Activated CD8-positive, alpha-beta T cell treated with anti-CD3 and anti-CD28 coated beads for 36 hours (primary cell): ENCODE results near the gene CENPP. TPM values are rescaled to one million over a fixed set of nuclear protein-coding genes. Genes with fewer than 3 reads are reported as not detected.

Experiments used
- ATAC-seq: fragments of 200-7000 bp; cut with Tn5 transposase; one replicate; pipeline ENCODE4 v1.10.0; 2021; ENCODE audit warnings: mild to moderate bottlenecking, moderate library complexity
- CTCF ChIA-PET: fragments of 350-600 bp; sonication (Branson Sonifier 250); formaldehyde crosslinking; loops from one replicate; lab custom pipeline; 2021; ENCODE audit warnings: antibody characterized with exemption; lab: Charles Lee
- POLR2A ChIA-PET: fragments of 350-600 bp; sonication (Branson Sonifier 250); formaldehyde crosslinking; loops from one replicate; lab custom pipeline; 2021; ENCODE audit warnings: antibody characterized with exemption; lab: Charles Lee
- DNase-seq: peaks from one replicate; pipeline ENCODE4 v3.0.0-alpha.2; 2020
- H3K27ac Mint-ChIP-seq: one replicate; pipeline ENCODE4 v1.8.0; 2021; ENCODE audit warnings: mild to moderate bottlenecking, mixed read lengths
- H3K27me3 Mint-ChIP-seq: one replicate; pipeline ENCODE4 v1.8.0; 2021; ENCODE audit warnings: mixed read lengths
- H3K36me3 Mint-ChIP-seq: one replicate; pipeline ENCODE4 v1.8.0; 2021; ENCODE audit warnings: low read depth, mixed read lengths
- H3K4me1 Mint-ChIP-seq: one replicate; pipeline ENCODE4 v1.8.0; 2021; ENCODE audit warnings: low read depth, mixed read lengths
- H3K4me3 Mint-ChIP-seq: one replicate; pipeline ENCODE4 v1.8.0; 2021; ENCODE audit warnings: mild to moderate bottlenecking, moderate library complexity, mixed read lengths
- H3K9me3 Mint-ChIP-seq: one replicate; pipeline ENCODE4 v1.8.0; 2021; ENCODE audit warnings: mixed read lengths
- CTCF ChIP-seq: fragments of 200-600 bp; IDR thresholded peaks from one replicate; pipeline ENCODE4 v1.8.0; 2022; ENCODE audit warnings: antibody characterized with exemption, mild to moderate bottlenecking
- intact Hi-C: fragments of 100-400 bp; cut with micrococcal nuclease; formaldehyde crosslinking; loops from one replicate; pipeline ENCODE4 v1.10.0; 2022
- total RNA-seq, 2 experiments: library from RNA; stranded (reverse); gene quantifications; one replicate each; pipeline ENCODE4 v1.2.3, GENCODE V29; 2021

Gene CENPP
- total RNA-seq, 2 experiments from 2014 or later = 22.5 to 28.7 TPM

DNA sequence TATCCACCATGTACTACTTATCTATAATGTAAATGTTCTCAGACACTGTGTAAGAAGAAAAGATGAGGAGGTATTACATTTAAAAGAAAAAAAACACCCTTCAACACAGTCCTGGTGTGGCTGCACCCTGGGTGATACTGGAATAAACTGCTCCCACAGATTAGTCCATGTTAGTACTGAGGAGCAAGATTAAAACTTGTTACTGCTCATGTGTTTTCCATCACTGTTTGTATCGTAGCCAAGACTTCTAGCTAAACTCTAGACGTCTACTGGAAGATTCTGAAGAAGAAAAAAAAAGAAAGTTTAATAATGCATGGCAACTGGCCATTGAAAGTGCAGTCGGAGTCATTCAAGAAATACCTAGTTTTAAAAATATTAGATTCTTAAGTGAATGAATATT is 156.6 kb downstream of the CENPP start, which contains the start of gene ASPN:
TSS of gene ASPN (minus strand) at position 178 of the 400 bp plus-strand sequence.
- no peak for DNase-seq
- no peak for TF ChIP-seq CTCF
- H3K4me1 Mint-ChIP-seq = peaks cover 5% of the 10 kb centered on the region
- ATAC-seq = no peak
- no peaks in the 10 kb centered on the region for H3K9me3 Mint-ChIP-seq
- ChIA-PET POLR2A (no interaction called here), CTCF (no interaction called here)
- H3K4me3 Mint-ChIP-seq = no peak within 1 kb of the TSS
- no peaks in the 10 kb centered on the region for H3K27me3 Mint-ChIP-seq
- no peak within 1 kb of the TSS for H3K27ac Mint-ChIP-seq
- intact Hi-C loops = no loop called here
- no peaks in the 10 kb centered on the region for H3K36me3 Mint-ChIP-seq

DNA sequence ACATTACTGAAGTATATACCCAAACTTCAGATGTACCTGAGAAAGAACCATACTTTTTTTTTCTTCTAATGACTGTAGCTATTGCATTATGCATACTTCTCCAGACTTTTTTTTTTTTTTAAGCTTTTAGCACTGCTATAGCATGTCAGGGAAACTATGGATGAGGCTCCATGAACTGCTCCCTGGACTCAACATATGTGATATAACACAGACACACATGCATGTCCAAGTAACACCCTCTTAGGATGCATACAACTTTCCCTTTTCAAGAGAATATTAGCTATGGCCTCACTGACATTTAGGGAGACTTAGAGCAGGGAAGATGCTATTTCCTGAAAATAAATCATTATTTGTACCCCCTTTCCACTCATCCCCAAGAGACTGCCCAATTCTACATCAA is 157.1 kb downstream of the CENPP start:
- Mint-ChIP-seq H3K4me1 (peaks cover 5% of the 10 kb centered on the region), H3K27ac (no peak overlapping the region), H3K27me3 (no peaks in the 10 kb centered on the region), H3K9me3 (no peaks in the 10 kb centered on the region), H3K4me3 (no peak overlapping the region), H3K36me3 (no peaks in the 10 kb centered on the region)
- intact Hi-C loops = no loop called here
- TF ChIP-seq CTCF = no peak
- DNase-seq (no peak), ATAC-seq (no peak)
- CTCF ChIA-PET = no interaction called here
- POLR2A ChIA-PET = no interaction called here

- CTCF ChIA-PET = no interaction called here
These were observed 158.1 kb downstream of the CENPP start for GRCh38 chr9:92483627-92484545.

GRCh38 chr9:92484563-92484962 is 158.8 kb downstream of the CENPP start:
- no peak overlapping the region for H3K27ac Mint-ChIP-seq
- TF ChIP-seq CTCF = no peak
- DNase-seq (no peak), ATAC-seq (no peak)
- no peak overlapping the region for H3K4me3 Mint-ChIP-seq
- H3K27me3 Mint-ChIP-seq = no peaks in the 10 kb centered on the region
- POLR2A ChIA-PET = no interaction called here
- no peaks in the 10 kb centered on the region for H3K36me3 Mint-ChIP-seq
- peaks cover 5% of the 10 kb centered on the region for H3K4me1 Mint-ChIP-seq
- intact Hi-C loops = no loop called here
- no peaks in the 10 kb centered on the region for H3K9me3 Mint-ChIP-seq
- CTCF ChIA-PET = no interaction called here

More at GRCh38 chr9:92483627-92484545, 158.1 kb downstream of the CENPP start:
- H3K36me3 Mint-ChIP-seq = no peaks in the 10 kb centered on the region
- POLR2A ChIA-PET = no interaction called here
- ATAC-seq (no peak), DNase-seq (no peak)
- H3K9me3 Mint-ChIP-seq = no peaks in the 10 kb centered on the region
- intact Hi-C loops = no loop called here
- no peak for TF ChIP-seq CTCF
- H3K4me3 Mint-ChIP-seq = no peak overlapping the region
- H3K27ac Mint-ChIP-seq = no peak overlapping the region
- no peaks in the 10 kb centered on the region for H3K27me3 Mint-ChIP-seq
- peaks cover 5% of the 10 kb centered on the region for H3K4me1 Mint-ChIP-seq

- no peaks in the 10 kb centered on the region for H3K27me3 Mint-ChIP-seq
- H3K27ac Mint-ChIP-seq = no peak overlapping the region
- no peaks in the 10 kb centered on the region for H3K36me3 Mint-ChIP-seq
- peaks cover under 1% of the 10 kb centered on the region for H3K4me1 Mint-ChIP-seq
- POLR2A ChIA-PET = no interaction called here
- no peak overlapping the region for H3K4me3 Mint-ChIP-seq
- no peaks in the 10 kb centered on the region for H3K9me3 Mint-ChIP-seq
- ATAC-seq = no peak
- CTCF ChIA-PET = interaction anchor here (1.5 kb wide), 1 partner anchor 16 kb away, joined by 3 read pairs; no protein-coding TSS in a partner anchor
- intact Hi-C loops = no loop called here
- TF ChIP-seq CTCF = no peak
- no peak for DNase-seq
These were observed 160.6 kb downstream of the CENPP start for GRCh38 chr9:92486371-92486770.
